Measurements from ENCODE around the gene SCARB2. TPM values are rescaled to one million over a fixed set of nuclear protein-coding genes. Genes with fewer than 3 reads are reported as not detected.

The SCARB2 gene
- total and polyA plus RNA-seq, 2 of the 4 experiments (the other 2 are of a cell fraction): 69.2 to 102 TPM

GRCh38 chr4:76208005-76208765, 5.4 kb downstream of the SCARB2 start:
- H3K27ac ChIP-seq (ENCODE audit: insufficient read depth, low read length): peak overlapping the region; percentile 65
- H2AK5ac ChIP-seq (ENCODE audit: low read depth, low read length): peak overlapping the region; percentile 95
- H3K14ac ChIP-seq (replicated peaks; ENCODE audit: low read depth, low read length): peak overlapping the region; percentile 98
- peak overlapping the region; percentile 65; the same call in 1 of the 2 replicates for H4K5ac ChIP-seq (ENCODE audit: low read depth, low read length)
- H2AK9ac ChIP-seq (replicated peaks; ENCODE audit: low read depth, low read length, poor library complexity): peak overlapping the region; percentile 35
- H4K20me1 ChIP-seq (ENCODE audit: insufficient read depth, low read length): peaks cover 26% of the 10 kb centered on the region; the same call in 1 of the 2 replicates
- H2BK120ac ChIP-seq (ENCODE audit: low read depth, low read length): peak overlapping the region; percentile 89
- peak overlapping the region; percentile 86; the same call in 2 of the 3 replicates for H2BK15ac ChIP-seq (ENCODE audit: low read depth, low read length)
- 0% methylated on average over 1 of the region's 9 CpGs; no CpG with 5 or more reads in 1 of the 2 experiments for WGBS, 2 experiments (ENCODE audit: extremely low coverage in 2 of 2, insufficient read length in 1 of 2)
- DNase-seq (peak; percentile 94), ATAC-seq (ENCODE audit: low read depth) (peak; percentile 88)
- H3K56ac ChIP-seq (ENCODE audit: extremely low read depth, insufficient read depth, low read length): peak overlapping the region; percentile 77
- H3K4me2 ChIP-seq (ENCODE audit: low read depth, low read length): peak overlapping the region; percentile 83
- peaks cover 1% of the 10 kb centered on the region; the same call in 1 of the 2 replicates for H3K36me3 ChIP-seq (ENCODE audit: control insufficient read depth, insufficient read depth, low read length)
- peak overlapping the region; percentile 83 for H2BK20ac ChIP-seq (ENCODE audit: low read depth, low read length)
- POLR2A ChIA-PET (ENCODE audit: unreplicated experiment): no interaction called here
- peak overlapping the region; percentile 62 for H3K18ac ChIP-seq (ENCODE audit: low read depth, low read length)
- intact Hi-C loops (cut with micrococcal nuclease): no loop called here
- H2AFZ ChIP-seq (replicated peaks; ENCODE audit: low read length, poor library complexity): peak overlapping the region; percentile 65
- peak overlapping the region; percentile 98 for H3K23ac ChIP-seq (ENCODE audit: low read depth, low read length)
- peak overlapping the region; percentile 91 for H2BK5ac ChIP-seq (ENCODE audit: low read depth, low read length, poor library complexity, severe bottlenecking)
- no peaks in the 10 kb centered on the region for H3K27me3 ChIP-seq (ENCODE audit: control insufficient read depth, insufficient read depth, low read length)
- peaks cover 18 to 75% of the 10 kb centered on the region in 2 experiments for H3K79me1 ChIP-seq (ENCODE audit: low read depth in 1 of 2, low read length in 2 of 2)
- peak overlapping the region; percentile 80 for H4K91ac ChIP-seq (ENCODE audit: insufficient read depth, low read depth, low read length)
- H3K4me3 ChIP-seq (ENCODE audit: insufficient read depth, low read depth, low read length): peak overlapping the region; percentile 29; the same call in 1 of the 2 replicates
- H3K9me1 ChIP-seq (ENCODE audit: insufficient read depth, low read length): peaks cover 16% of the 10 kb centered on the region
- H3K4ac ChIP-seq (ENCODE audit: low read depth, low read length): peak overlapping the region; percentile 94
- H3K9me3 ChIP-seq (ENCODE audit: control insufficient read depth, insufficient read depth, low read length): no peaks in the 10 kb centered on the region
- peaks cover 18% of the 10 kb centered on the region for H3K4me1 ChIP-seq (ENCODE audit: control insufficient read depth, insufficient read depth, low read length)
- BruUV-seq (replicated peaks): no TSS peak
- in situ Hi-C loops (cut with MboI; ENCODE audit: low sequenced_read_pairs): loop anchor here (5.0 kb wide), 1 partner anchor 959 kb away; no protein-coding TSS in a partner anchor
- CTCF ChIA-PET: interaction anchor here (1.7 kb wide), 1 partner anchor 28 kb away, joined by 3 read pairs; no protein-coding TSS in a partner anchor
- dilution Hi-C loops (cut with HindIII; ENCODE audit: low sequenced_read_pairs, unreplicated experiment): no loop called here
- H4K8ac ChIP-seq (ENCODE audit: low read depth in 2 of 2, low read length in 2 of 2): peak overlapping the region; percentile 25 to 94
- peak overlapping the region; percentile 68 for H3K9ac ChIP-seq (ENCODE audit: low read depth, low read length)
- TF ChIP-seq RAD21 (IDR thresholded peaks at IDR 0.05; ENCODE audit: low read length) (no peak), SMC3 (IDR thresholded peaks at IDR 0.05; ENCODE audit: low read depth, low read length) (no peak), CTCF (conservative IDR thresholded peaks at IDR 0.05; ENCODE audit: low read depth, low read length) (no peak), RFX5 (IDR thresholded peaks at IDR 0.05; ENCODE audit: low read depth, low read length) (no peak), CHD1 (IDR thresholded peaks at IDR 0.05; ENCODE audit: low read depth, low read length) (no peak), BHLHE40 (IDR thresholded peaks at IDR 0.05; ENCODE audit: low read depth, low read length) (peak; percentile 39; the same call in 1 of the 2 replicates), POLR2A (IDR thresholded peaks at IDR 0.05; ENCODE audit: low read depth, low read length) (no peak; the same call in 1 of the 2 replicates), NFE2L2 (IDR thresholded peaks at IDR 0.05; ENCODE audit: low read depth, low read length) (no peak), USF2 (IDR thresholded peaks at IDR 0.05; ENCODE audit: low read depth, low read length) (no peak; the same call in 1 of the 2 replicates), MAFK (IDR thresholded peaks at IDR 0.05; ENCODE audit: low read depth, low read length) (peak; percentile 59), CEBPB (IDR thresholded peaks at IDR 0.05; ENCODE audit: low read depth, low read length) (peak; percentile 36; the same call in 1 of the 2 replicates), MXI1 (IDR thresholded peaks at IDR 0.05; ENCODE audit: borderline replicate concordance, low read depth, low read length) (peak; percentile 70)
- TF ChIP-seq, protein P1, sequence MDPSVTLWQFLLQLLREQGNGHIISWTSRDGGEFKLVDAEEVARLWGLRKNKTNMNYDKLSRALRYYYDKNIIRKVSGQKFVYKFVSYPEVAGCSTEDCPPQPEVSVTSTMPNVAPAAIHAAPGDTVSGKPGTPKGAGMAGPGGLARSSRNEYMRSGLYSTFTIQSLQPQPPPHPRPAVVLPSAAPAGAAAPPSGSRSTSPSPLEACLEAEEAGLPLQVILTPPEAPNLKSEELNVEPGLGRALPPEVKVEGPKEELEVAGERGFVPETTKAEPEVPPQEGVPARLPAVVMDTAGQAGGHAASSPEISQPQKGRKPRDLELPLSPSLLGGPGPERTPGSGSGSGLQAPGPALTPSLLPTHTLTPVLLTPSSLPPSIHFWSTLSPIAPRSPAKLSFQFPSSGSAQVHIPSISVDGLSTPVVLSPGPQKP (IDR thresholded peaks at IDR 0.05; ENCODE audit: borderline replicate concordance, low read depth, low read length): no peak
